GM18505 (cell line): ENCODE results near the gene LNPEP.

Source experiments
- ATAC-seq: cut with Tn5 transposase; IDR thresholded peaks from one replicate; pipeline ENCODE4 v1.9.1; 2021; ENCODE audit not compliant: unreplicated experiment
- POLR2A ChIP-seq: IDR thresholded peaks from 4 replicates; pipeline ENCODE4 v1.6.1; 2011; ENCODE audit warnings: borderline replicate concordance; ENCODE audit not compliant: insufficient read depth, insufficient read length; ENCODE audit errors: extremely low read depth

The LNPEP gene

GRCh38 chr5:96961053-96961452, 25.2 kb downstream of the LNPEP start:
- peak; percentile 49 for ATAC-seq
- TF ChIP-seq POLR2A: peak; percentile 16

GRCh38 chr5:96962540-96962991, 26.7 kb downstream of the LNPEP start:
- no peak for TF ChIP-seq POLR2A
- ATAC-seq: no peak

DNA sequence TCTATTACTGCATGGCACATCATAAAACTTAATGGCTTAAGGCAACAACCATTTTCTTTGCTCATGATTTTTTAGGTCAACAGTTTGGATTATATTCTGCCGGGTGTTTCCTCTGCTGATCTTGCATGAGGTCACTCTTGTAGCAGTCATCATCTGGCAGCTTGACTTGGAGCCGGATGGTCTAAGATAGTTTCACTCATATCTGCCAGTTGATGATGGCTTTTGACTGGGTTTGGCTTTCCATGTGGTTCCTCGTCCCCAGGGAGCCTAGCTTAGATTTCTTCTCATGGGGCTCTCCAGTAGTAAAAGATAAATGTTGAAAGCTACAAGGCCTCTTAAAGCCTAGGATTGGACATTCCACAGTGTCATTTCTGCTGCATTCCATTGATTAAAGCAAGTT, 27.4 kb downstream of the LNPEP start:
- no peak for TF ChIP-seq POLR2A
- peak; percentile 53 for ATAC-seq

GRCh38 chr5:96966801-96967200, 30.9 kb downstream of the LNPEP start:
- no peak for ATAC-seq
- no peak for TF ChIP-seq POLR2A

DNA sequence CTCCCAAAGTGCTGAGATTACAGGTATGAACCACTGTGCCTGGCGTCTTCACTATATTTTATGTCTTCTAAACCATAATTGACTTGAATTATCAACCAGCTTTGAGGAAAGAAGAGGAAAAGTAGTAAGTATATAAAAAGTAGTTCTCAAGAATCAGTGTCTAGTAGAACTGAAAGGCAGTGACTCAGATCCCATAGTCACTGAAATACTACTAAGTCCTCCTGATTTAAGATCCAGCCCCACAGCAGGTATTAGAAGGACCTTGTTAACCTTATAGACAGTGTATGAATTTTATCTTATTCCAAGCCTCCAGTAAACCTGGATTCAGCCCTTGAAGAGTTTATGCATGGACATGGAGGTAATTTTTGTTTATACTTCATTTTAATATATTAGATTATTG, 31.5 kb downstream of the LNPEP start:
- no peak for TF ChIP-seq POLR2A
- ATAC-seq: no peak

DNA sequence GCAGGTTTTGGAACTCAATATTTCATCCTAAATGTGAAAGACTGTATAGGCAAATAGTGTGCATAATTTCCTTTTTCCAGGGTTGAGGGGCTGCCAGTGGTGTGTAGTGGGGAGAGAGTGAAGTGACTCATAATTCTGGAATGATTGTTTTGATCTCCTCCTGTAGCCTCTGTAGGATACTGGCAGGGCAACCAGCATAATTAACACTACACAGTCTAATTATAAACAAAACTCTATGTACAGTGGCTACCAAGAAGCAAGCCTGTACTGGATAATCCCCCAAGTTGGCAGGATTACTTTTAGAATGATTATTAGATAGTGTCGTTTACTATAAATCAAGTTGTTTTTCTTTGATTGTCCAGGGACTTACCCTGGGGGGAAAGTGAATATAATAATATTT, 32.2 kb downstream of the LNPEP start:
- ATAC-seq: no peak
- no peak for TF ChIP-seq POLR2A

DNA sequence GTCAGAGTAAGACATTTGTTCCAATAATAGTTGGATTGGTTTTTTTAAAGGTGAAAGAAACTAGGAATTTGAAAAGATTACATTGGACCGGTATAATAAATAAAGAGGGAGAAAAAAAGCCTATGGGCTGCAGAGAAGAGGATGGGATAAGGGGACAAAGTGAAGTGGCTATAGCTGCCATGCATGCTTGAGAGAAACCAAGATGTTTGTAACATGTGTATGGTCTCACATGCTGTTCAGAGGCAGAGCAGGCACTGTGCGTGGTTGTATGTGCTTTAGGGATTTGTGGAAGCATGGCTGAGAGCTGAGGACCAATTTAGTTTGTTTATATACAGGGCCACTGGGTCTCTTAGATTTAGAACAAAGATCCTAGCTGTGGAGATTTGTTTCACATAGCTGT, 32.7 kb downstream of the LNPEP start:
- no peak for TF ChIP-seq POLR2A
- no peak for ATAC-seq

- no peak for ATAC-seq
- no peak for TF ChIP-seq POLR2A
Observed at GRCh38 chr5:96969366-96969765, 33.5 kb downstream of the LNPEP start.

DNA sequence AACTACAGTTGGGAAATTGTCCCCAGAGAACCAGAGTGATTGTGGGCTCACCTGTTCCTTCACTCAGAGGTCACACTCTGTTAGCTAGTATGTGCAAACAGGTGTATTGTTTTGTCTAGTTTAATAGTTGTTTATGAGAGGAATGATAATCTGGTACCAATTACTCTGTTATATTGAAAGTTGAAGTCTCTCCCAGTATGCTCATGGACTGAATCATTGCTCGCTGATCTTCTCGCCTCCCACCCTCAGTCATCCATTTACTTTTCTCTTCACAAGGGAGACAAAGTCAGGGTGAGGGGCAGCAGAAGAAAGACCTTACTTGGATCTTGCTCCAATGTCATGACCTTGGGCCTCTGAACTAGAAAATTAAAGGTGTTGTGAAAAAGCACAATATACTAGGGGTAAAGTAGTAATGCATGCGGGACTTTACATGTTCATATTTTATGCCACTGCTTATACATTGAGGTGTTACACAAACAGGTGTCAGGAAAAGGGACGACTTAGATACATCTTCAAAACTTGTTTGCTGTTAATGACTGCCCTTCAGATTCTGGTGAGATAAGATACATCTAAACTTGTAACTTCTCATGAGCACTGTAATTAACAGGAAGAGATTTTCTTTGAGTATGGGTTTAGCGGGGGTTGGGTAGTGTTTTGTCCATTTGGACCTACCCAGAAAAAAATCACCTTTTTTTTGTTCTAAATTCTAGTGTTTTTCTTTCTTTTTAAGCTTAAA, 36.9 kb downstream of the LNPEP start:
- no peak for TF ChIP-seq POLR2A
- no peak for ATAC-seq

GRCh38 chr5:96973532-96974401, 37.9 kb downstream of the LNPEP start:
- ATAC-seq: no peak
- no peak for TF ChIP-seq POLR2A

DNA sequence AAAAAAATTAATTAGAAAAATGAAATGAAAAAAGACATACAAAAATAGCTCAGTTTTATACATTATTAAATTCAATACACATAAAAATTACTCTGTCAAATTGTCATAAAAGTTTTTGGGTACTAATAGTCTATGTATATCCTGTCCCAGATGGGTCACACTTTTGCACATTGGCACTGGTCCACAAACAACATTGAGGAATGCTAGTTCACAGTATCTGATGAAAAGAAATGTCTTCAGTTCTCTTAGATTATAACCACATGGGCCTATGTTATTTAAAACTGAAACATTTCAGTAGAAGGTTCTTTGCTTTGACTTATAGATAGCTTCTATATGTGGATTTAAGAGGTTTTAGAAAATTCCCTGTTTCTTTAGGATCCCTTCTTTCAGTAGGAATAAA, 39.8 kb downstream of the LNPEP start:
- TF ChIP-seq POLR2A: no peak
- ATAC-seq: no peak

DNA sequence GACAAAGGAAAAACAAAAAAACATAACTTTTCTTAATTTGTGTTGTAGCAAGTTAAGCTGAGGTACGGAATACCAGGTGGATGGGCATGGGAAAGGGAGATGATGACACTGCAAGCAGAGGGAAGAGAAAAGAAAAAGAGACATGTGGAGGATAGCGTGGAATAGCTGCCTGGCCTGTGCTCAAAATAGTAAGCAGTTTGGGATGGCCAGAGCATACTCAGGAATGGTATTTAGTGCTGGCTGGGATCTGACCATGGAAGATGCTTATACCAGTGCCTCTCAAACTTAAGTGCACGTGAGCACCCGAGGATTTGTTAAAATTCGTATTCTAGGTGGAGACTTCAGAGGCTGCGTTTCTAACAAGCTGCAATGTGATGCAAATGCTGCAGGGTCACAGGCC, 41.3 kb downstream of the LNPEP start:
- no peak for TF ChIP-seq POLR2A
- no peak for ATAC-seq

GRCh38 chr5:96978812-96979449, 43.1 kb downstream of the LNPEP start:
- ATAC-seq: no peak
- no peak for TF ChIP-seq POLR2A

- no peak for ATAC-seq
- TF ChIP-seq POLR2A: no peak
Observed at GRCh38 chr5:96984506-96985192, 48.8 kb downstream of the LNPEP start.

GRCh38 chr5:96986450-96986849, 50.6 kb downstream of the LNPEP start:
- no peak for TF ChIP-seq POLR2A
- ATAC-seq: no peak
